TTC549 (cell line): ENCODE results near the gene HMSD.
"Not testable (repeated sequence)": the region's sequence is repeated elsewhere in the genome, so short reads cannot be mapped to it uniquely, and the experiment has no call there.

Experiments
- FAIRE-seq: peaks from 2 replicates; lab custom pipeline; 2012; peaks lifted over from hg19 to GRCh38; lab: Jason Lieb, UNC

The HMSD gene, protein sequence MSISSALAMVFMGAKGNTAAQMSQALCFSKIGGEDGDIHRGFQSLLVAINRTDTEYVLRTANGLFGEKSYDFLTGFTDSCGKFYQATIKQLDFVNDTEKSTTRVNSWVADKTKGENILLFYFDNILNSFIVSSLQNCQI

DNA sequence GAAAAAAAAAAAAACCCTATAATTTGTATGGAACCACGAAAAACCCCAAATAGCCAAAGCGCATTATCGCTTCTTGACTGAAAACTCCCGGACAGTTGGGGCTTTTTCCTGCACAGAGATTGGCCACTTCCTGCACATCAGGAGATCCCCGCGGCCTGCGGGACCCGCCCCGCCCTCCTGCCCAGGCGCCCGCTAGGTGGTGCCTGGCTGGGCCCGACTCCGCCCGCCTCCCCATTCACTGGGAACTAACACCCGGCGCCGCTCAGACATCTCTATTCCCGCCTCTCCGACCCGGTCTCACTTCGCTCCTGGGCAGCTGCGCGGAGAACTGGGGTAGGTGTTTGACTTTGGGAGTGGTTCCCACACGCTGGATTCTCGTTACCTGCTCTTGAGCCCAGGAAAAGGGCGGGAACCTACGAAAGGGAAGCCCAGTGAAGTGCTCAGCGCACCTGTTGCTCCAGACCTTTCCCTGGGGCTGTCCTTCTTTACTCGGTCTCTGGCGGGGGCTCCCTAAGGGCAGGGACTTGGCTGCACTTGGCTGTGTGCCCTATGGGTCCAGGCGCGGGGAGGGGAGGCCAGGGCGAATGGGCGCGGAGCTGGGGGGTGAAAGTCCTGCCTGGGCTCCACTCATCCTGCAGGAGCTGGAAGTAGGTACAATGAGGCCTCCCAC lies at the start of gene HMSD:
TSS of gene HMSD (plus strand) at position 234 of the 670 bp plus-strand sequence. CDS start 4,155 bp downstream, outside the sequence.
- no peak for FAIRE-seq

DNA sequence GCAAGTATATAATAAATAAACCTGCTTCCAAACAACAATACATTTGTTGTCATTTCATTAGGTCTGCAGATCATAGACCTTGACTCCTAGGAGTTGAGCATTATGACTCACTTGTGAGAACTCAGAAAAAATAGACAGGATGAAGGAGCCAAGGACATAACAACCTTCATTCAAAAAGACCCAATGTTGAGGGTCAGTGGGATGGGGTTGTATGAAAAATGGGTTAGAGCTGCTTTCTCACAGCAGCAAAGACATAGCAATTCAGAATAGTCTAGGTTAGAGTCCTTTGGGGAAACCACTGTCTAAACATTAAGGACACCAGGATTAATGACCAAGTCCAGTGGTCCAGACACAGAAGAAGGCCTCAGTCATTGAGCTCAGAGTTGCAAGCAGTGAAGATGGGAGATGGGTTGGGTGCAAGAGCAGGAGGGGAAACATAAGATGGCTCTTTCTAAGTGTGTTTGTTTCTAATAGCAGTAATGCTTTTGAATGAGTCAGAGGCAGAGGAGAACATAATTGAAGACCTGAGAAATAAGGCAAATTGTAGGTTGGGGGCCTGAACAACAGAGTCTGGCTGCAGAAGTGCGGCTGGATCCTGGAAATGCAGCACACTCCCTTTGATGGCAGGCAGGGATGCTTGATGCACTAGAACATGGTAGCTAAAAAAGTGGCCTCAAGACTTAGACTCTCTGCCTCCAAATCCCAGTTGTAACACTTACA lies 45.1 kb upstream of the HMSD start:
- no peak for FAIRE-seq

DNA sequence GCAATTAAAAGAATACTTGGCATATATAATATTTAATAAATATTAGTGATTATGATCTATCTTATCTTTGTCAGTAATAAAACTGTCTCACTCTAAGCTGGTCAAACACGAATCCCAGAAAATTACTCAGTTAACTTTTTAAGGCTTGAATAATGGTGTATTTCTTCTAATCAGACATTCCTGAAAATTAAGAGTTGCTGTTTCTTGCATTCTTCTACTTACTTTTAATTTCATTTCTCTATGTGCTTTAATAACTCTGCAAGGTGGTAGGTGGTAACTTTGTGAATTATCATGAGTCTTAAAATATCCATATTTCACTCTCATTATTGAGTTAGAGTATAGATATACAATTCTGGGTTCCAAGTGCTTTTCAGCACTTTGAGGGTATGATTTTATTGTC lies 44.4 kb upstream of the HMSD start:
- FAIRE-seq = no peak

DNA sequence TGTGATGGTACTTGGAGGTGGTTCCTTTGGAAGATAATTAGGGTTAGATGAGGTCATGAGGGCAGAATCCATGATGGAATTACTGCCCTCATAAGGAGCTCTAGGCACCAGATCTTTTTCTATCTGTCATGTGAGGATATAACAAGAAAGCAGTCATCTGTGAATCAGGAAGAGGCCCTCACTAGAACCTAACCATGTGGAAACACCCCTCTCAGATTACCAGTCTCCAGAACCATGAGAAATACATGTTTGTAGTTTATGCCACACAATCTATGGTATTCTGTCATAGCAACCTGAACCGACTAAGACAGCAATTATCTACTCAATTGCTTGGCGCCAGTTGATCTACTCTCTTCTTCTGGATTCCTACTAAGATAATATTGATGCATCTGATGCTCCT lies 43.7 kb upstream of the HMSD start:
- FAIRE-seq = no peak

DNA sequence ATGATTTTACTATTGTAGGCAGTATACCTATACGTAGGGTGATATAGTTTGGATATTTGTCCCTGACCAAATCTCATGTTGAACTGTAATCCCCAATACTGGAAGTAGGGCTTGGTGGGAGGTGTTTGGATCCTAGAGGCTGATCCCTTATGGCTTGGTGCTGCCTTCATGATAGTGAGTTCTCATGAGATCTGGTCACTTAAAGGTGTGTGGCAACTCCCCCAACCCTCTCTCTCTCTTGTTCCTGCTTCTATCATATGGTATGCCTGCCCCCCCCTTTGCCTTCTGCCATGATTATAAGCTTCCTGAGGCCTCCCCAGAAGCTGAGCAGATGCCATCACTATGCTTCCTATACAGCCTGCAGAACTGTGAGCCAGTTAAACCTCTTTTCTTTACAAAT lies 43.0 kb upstream of the HMSD start:
- FAIRE-seq = no peak

DNA sequence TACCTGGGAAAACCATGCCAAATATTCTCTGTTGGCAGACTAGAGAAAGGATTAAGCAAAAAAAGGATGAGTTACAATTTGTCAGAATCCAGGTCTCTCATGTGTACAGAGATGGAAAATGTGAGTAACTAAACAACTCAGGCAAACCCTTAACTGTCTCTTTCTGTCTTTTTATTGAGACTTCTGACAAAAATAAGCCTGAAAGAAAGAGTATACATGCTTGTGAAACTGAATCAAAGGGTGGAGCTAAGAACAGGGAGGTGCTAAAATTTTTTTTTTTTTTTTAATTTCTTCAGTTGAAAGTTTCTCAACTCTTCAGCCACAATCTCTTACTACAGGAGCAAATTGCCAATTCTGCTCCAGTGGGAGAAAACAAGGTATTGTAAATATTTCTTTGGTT lies 41.4 kb upstream of the HMSD start, which contains the start of gene SERPINB10:
TSS of gene SERPINB10 (plus strand) at position 295 of the 400 bp plus-strand sequence. CDS start 7,553 bp downstream, outside the sequence.
- no peak for FAIRE-seq

DNA sequence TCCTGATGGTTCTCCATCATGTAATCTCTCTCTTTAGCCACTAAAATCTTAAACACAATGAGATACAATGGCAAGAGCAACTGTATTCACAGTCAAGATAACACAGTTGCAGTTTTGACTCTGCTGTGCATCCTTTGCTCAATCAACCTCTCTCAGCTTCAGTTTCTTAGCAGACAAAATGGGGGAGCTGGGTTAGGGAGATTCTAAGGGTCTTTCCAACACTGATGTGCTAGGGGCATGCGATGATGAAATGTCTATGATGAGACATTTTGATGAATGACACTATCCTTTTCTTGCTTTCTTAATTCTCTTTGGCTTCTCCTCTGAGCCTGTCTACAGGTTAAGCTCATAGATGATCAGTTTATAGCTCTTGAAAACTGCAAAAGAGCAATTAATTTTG lies 40.2 kb upstream of the HMSD start:
- FAIRE-seq = no peak

DNA sequence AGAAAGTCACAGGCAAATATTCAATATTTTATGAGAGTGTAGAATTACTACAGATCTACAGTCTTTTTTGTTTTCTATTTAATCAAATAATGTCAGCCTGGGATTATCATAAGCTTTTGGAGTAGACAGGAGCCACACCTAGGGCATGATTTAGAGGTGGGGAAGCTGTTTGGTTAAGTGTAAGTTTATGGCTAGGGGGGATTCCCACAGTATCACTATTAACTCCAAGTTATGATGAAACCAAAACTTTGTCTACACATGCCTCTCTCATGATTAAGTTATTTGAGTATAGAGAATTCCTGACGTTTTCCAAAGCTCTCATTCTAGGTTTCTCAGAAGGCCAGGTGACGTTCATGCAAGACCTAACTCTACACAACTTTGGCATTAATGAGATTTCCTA lies 39.2 kb upstream of the HMSD start:
- FAIRE-seq = no peak

DNA sequence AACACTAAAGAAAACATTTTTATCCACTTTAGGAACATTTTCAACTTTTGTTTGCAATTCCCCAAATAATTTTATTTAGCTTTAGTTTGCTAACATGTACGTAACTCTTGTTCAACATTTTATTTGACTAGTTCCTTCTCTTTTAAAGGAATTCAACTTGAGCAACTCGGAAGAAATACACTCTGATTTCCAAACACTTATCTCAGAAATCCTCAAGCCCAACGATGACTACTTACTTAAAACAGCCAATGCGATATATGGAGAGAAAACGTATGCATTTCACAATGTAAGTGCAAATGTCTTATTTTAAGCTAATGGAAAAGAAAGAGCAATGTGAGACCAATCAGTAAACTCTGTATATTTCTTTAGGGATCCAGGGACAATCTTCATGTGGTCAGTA lies 31.3 kb upstream of the HMSD start:
- no peak for FAIRE-seq

DNA sequence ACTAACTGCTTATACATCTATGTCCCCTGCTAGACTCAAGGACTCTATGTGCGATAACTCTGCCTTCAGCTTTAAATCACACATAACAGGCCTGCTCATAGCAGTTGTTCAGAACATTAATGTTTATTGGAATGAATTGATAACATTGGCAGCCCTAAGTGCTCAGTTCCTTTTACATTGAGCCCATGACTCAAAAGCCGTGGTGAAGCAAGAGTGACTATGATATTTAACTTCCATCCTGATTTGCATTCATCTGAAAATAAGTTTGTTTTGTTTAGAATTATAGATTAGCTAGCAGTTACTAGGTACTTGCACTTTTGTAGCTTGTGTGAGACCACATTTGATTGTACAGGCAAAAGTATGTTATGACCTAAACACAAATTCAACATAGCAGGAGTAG lies 27.1 kb upstream of the HMSD start:
- no peak for FAIRE-seq

DNA sequence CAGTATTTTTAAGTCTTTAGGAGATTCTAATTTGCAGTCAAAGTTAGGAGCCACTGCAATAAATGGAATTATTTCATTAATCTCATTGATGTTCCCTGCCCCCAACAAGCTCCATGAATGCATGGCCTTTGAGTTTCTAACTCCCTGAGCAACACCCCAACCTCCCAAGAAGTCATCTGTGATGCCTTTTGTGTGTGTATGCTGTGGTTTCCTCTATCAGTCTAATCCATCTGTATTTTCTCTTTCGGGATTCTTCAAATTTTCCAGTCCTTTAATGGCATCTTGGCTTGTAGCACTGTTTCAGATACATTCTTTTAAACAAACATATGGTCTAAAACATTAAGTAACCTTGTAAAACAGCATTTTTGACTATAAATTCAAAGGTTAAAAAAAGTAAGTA lies 24.6 kb upstream of the HMSD start:
- FAIRE-seq = no peak

DNA sequence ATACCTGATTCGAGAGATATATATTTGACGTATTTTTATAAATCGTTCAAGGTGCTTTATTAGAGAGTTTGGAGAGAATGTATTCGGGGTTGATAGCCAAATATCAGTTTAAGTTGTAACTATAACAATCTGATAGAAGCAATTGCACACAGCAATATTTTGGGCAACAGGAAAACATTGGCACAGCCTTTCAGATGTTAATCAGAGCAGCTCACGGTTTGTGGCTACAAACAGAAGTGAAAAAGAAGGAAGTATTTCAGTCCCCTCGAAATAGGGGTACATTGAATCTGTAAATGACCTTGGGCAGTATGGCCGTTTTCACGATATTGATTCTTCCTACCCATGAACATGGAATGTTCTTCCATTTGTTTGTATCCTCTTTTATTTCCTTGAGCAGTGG lies 20.8 kb upstream of the HMSD start:
- no peak for FAIRE-seq

DNA sequence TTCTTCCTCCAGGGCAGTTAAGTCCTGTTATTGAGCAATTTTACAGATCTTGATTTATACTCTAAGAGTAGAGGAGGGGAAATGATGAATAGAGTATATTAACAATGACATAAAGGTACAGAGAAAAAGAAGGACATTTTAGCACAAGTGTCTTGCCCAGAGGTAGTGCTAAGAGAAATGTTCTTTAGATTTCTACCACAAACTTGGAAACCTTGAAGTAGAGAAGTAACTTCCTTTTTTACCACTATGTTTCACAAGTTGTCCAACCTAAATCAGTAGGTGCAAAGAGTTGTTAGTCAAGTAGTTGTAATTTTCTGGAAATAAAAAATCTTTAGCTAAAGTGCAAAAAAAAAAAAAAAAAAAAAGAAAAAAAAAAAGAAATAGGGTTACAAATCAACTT lies 19.7 kb upstream of the HMSD start:
- not testable (repeated sequence) for FAIRE-seq

DNA sequence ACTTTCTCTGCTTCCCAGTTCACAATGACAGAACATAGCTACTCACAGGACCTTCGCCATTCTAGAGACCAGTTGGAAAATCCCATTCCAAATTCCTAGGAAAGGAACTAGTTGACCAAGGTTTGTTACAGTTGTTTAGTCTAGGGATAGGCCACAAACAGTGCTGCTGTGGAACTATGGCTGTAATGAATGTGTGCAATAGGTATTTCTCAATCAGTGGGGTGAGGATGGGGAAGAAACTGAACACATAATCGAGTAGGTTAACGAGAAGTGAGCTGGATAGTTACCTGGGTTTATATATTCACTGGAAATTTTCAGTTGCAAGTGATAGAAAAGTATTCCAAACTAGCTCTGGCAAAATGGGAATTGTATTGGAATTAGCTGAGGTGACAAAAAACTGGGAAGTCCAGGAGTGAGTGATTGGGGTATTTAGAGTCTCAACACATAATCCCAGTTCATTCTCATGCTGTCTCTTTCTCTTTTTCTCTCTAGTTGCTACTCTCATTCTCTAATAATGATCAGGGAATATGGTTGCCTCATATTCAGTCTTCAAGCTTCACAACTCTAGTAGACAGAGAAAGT lies 18.2 kb upstream of the HMSD start:
- no peak for FAIRE-seq

DNA sequence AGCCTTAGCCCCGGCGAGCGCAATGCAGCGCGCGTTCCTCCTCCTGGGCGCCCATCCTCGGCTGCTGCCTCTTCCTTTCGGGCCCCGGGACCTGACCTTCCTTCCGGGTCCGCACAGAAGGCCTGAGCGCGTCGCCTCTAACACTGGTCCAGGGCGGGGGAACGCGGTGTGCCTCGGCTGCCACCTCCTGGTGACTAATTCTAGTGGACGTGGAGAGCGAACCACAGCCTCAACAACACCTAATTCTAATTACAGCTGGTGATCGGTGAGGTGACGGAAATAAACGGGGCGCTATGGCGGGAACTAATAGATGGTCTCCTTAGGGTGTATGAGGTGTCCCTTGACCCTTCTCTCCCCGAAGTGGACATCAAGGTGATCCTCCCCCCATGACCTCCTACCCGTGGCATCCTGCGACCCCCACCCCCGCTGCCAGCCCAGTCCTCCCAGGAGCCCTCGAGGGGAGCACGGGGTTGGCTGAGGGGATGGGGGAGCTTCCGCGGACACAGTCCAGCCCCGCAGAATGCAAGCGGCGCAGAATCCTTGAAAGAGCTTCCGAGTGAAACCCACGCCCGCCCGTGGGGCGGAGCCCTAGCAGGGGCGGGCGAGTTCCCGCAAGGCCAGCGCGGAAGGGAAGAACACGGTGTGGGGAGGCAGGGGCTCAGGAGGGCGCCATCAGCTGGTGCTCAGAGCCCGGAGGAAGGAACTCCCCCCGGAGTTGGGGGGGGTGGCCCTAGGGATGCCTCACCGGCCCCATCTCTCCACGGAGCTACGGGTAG lies 12.8 kb upstream of the HMSD start:
- no peak for FAIRE-seq

DNA sequence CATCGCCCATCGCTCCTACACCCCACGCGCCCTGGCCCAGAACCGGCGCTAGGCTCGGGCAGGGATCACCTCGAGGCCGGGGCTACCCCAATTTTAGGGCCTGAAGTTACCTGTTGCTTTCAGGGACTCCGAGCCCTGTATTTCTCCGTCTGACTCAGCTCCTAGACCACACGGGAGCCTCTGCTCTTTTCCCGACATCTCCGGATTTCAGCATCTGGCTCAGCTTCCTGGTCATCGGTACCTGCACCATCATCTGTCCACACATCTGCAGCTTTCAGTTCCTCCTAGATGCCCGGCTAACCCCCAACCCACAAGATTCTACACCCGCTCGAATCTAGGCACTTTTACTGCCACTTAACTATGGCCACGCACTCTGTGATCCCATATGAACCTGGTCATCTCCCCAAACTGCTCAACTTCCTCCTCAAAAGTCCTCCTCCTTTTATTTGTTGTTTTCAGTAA lies 12.1 kb upstream of the HMSD start:
- no peak for FAIRE-seq

DNA sequence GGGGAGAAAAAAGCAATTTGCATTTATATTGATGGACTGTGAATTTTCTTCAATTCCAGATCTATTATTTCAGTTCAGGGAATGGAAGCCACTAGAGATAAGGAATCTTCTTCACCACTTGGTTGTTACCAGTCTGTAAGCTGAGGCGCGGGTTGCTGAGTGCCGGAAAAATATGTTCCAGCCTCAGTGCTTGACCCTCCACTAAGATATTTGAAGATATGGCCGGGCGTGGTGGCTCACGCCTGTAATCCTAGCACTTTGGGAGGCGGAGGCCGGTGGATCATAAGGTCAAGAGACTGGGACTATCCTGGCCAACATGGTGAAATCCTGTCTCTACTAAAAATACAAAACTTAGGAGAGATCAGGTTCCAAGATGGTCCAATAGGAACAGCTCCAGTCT lies 9.1 kb upstream of the HMSD start:
- no peak for FAIRE-seq

DNA sequence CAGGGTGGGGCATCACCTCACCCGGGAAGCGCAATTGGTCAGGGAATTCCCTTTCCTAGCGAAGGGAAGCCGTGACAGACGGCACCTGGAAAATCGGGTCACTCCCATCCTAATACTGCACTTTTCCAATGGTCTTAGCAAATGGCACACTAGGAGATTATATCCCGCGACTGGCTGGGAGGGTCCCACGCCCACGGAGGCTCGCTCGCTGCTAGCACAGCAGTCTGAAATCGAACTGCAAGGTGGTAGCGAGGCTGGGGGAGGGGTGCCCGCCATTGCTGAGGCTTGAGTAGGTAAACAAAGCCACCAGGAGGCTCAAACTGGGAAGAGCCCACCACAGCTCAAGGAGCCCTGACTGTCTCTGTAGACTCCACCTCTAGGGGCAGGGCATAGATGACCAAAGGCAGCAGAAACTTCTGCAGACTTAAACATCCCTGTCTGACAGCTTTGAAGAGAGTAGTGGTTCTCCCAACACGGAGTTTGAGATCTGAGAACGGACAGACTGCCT lies 8.5 kb upstream of the HMSD start:
- not testable (repeated sequence) for FAIRE-seq

DNA sequence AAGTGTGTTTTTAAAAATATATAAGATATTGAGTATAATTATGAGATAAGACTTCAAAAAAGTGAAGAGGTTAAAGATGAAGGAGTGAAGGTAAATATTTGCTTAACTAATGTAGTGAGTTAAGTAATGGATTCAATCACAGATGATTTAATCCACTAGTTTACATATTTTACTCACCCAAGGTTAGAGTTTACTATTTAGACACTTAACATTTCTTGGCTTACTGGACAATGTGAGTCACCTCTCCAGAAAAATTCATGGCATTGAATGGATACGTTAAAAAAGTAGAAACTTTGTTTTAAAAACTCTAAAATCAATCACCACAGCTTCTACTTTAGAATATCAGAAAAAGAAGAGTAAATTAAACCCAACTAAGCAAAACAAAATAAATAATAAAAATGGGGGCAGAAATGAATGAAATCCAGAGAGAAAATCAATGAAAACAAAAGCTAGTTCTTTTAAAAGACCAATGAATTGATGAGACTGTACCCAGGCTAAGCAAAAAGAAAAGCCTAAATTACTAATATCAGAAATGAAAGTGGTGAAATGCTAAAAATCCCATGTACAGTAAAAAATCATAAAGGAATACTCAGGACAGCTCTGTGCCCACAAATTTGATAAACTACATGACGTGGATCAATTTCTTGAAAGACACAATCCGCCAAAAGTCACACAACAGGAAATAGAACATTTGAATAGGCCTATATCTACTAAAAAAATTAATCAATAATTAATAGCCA lies 1.9 kb upstream of the HMSD start:
- no peak for FAIRE-seq

DNA sequence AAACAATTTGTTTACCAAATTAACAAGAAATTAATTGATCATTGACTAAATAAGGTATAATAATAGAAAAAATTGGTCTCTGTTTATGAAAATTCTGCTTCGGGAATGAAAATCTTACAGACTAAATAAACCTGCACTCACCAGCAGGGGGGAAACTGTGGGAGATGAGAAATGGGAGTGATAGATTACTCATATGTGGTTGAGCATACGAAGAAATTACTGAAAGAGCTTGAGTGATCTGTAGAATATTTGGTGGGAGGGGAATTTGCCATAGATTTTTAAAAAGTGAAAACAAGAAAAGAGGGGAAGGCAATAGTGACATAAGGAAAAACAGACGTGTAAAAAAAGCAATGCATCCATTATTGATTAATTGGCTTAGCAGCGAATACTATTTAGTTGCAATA lies 2.2 kb downstream of the HMSD start:
- no peak for FAIRE-seq

DNA sequence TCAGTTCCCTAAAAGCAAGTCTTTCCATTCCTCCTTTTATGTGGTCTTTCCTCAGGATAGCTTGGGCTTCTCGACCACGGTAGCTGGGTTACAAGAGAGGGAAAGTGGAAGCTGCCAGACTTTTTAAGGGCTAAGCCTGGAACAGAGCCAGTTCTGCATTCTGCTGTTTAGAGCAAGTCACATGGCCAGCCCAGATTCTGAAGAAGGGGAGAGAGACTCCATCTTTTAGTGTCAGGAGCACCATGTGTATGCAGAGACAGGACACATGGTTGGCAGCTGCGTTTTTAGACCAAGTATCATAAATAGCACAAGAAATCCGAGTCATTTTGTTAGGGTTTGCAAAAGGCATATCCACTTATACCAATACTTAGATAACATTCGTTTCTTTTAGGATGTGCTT lies 4.7 kb downstream of the HMSD start:
- FAIRE-seq = no peak

DNA sequence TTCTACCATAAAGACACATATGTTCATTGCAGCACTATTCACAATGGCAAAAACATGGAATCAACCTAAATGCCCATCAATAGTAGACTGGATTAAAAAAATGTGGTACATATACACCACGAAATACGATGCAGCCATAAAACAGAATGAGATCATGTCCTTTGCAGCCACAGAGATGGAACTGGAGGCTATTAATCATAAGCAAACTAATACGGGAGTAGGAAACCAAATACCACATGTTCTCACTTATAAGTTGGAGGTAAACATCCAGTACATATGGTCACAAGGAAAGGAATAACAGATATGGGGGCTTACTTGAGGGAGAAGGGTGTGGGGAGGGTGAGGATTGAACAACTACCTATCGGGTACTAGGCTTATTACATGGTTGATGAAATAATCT lies 7.7 kb downstream of the HMSD start:
- no peak for FAIRE-seq
